Peyer's patch (tissue), 4 donors: ENCODE measurements around the gene HOXC11. TPM values are rescaled to one million over a fixed set of nuclear protein-coding genes. Genes with fewer than 3 reads are reported as not detected.

Experiments used
- DNase-seq, 3 donors: peaks; one replicate each; pipeline ENCODE4 v3.0.0-alpha.2; 2017 to 2019
- H3K27ac ChIP-seq, 4 donors: fragments of 200-600 bp; sonication (generic); one replicate each; pipeline ENCODE4 v1.5.1; 2016 to 2019
- H3K27me3 ChIP-seq, 2 donors: fragments of 200-600 bp; sonication (generic); one replicate each; pipeline ENCODE4 v1.5.1; 2019
- H3K36me3 ChIP-seq, 3 donors: fragments of 200-600 bp; sonication (generic); one replicate each; pipeline ENCODE4 v1.5.1; 2016 to 2019
- H3K4me1 ChIP-seq, 4 donors: fragments of 200-600 bp; sonication (generic); one replicate each; pipeline ENCODE4 v1.5.1; 2016 to 2019
- H3K4me3 ChIP-seq, 4 donors: fragments of 200-600 bp; sonication (generic); 1 replicate in 3 of 4; 2 replicates in 1 of 4; pipeline ENCODE4 v1.5.1; 2016 to 2019; ENCODE audit warnings: mild to moderate bottlenecking in 1 of 4
- H3K9me3 ChIP-seq, 4 donors: fragments of 200-600 bp; sonication (generic); one replicate each; pipeline ENCODE4 v1.5.1; 2016 to 2019; ENCODE audit warnings: mild to moderate bottlenecking in 1 of 4
- CTCF ChIP-seq, 6 experiments: fragments of 450-650 bp in 4 of 6; fragments of 200-600 bp in 2 of 6; sonication (generic) in 1 of 6; IDR thresholded peaks; one replicate each; pipeline ENCODE4 v1.5.1; 2017 to 2019; ENCODE audit warnings: antibody characterized with exemption in 6 of 6, mild to moderate bottlenecking in 3 of 6, moderate library complexity in 1 of 6
- POLR2A ChIP-seq, 2 donors: fragments of 450-650 bp; IDR thresholded peaks; one replicate each; pipeline ENCODE4 v1.5.1; 2017; ENCODE audit warnings: antibody characterized with exemption in 2 of 2, mild to moderate bottlenecking in 2 of 2, moderate library complexity in 2 of 2
- total RNA-seq, 4 donors: library from RNA; depleted of rRNA; stranded (reverse); fragments of >200 nt; gene quantifications; one replicate each; pipeline ENCODE4 v1.1.0, GENCODE V29; 2016

Gene HOXC11
- total RNA-seq, 4 donors from 2014 or later = 0.40 to 0.76 (median 0.70) TPM; not detected in 1

GRCh38 chr12:53955036-53955775, 17.7 kb upstream of the HOXC11 start:
- no peak for DNase-seq
- Histone ChIP-seq H3K4me3 (no peak overlapping the region), H3K9me3 (peaks cover 0 to 10% (median 0%) of the 10 kb centered on the region in 4 donors), H3K36me3 (no peaks in the 10 kb centered on the region), H3K27me3 (peaks cover 0 to 94% of the 10 kb centered on the region in 2 donors), H3K4me1 (peaks cover 0 to 11% (median 2%) of the 10 kb centered on the region in 4 donors), H3K27ac (no peak overlapping the region)
- TF ChIP-seq CTCF (IDR thresholded peaks at IDR 0.05) (no peak), POLR2A (IDR thresholded peaks at IDR 0.05) (no peak)

GRCh38 chr12:53955776-53956250, 17.1 kb upstream of the HOXC11 start:
- Histone ChIP-seq H3K27ac (no peak overlapping the region), H3K36me3 (no peaks in the 10 kb centered on the region), H3K9me3 (peaks cover 0 to 13% (median 0%) of the 10 kb centered on the region in 4 donors), H3K4me1 (peaks cover 0 to 12% (median 2%) of the 10 kb centered on the region in 4 donors), H3K27me3 (peaks cover 0 to 94% of the 10 kb centered on the region in 2 donors), H3K4me3 (no peak overlapping the region)
- TF ChIP-seq CTCF (IDR thresholded peaks at IDR 0.05) (no peak), POLR2A (IDR thresholded peaks at IDR 0.05) (no peak)
- no peak for DNase-seq

GRCh38 chr12:53956251-53956887, 16.6 kb upstream of the HOXC11 start:
- peaks cover 0 to 94% of the 10 kb centered on the region in 2 donors for H3K27me3 ChIP-seq
- no peak overlapping the region for H3K4me3 ChIP-seq
- no peak for TF ChIP-seq POLR2A (IDR thresholded peaks at IDR 0.05)
- TF ChIP-seq CTCF (IDR thresholded peaks at IDR 0.05) = no peak
- peaks cover 0 to 13% (median 0%) of the 10 kb centered on the region in 4 donors for H3K9me3 ChIP-seq
- H3K27ac ChIP-seq = no peak overlapping the region
- H3K36me3 ChIP-seq = no peaks in the 10 kb centered on the region
- no peak for DNase-seq
- peaks cover 0 to 17% (median 2%) of the 10 kb centered on the region in 4 donors for H3K4me1 ChIP-seq

GRCh38 chr12:53956914-53957536, 15.9 kb upstream of the HOXC11 start:
- no peak for TF ChIP-seq CTCF (IDR thresholded peaks at IDR 0.05)
- TF ChIP-seq POLR2A (IDR thresholded peaks at IDR 0.05) = no peak
- Histone ChIP-seq H3K4me1 (peaks cover 0 to 21% (median 2%) of the 10 kb centered on the region in 4 donors), H3K36me3 (no peaks in the 10 kb centered on the region), H3K9me3 (peaks cover 0 to 13% (median 0%) of the 10 kb centered on the region in 4 donors), H3K27ac (no peak overlapping the region), H3K27me3 (peaks cover 0 to 94% of the 10 kb centered on the region in 2 donors), H3K4me3 (no peak overlapping the region)
- no peak for DNase-seq

- Histone ChIP-seq H3K27me3 (peaks cover 0 to 92% of the 10 kb centered on the region in 2 donors), H3K4me3 (no peak overlapping the region), H3K27ac (no peak overlapping the region), H3K4me1 (peaks cover 0 to 21% (median 2%) of the 10 kb centered on the region in 4 donors), H3K9me3 (peaks cover 0 to 6% (median 0%) of the 10 kb centered on the region in 4 donors), H3K36me3 (no peaks in the 10 kb centered on the region)
- no peak for DNase-seq
- no peak for TF ChIP-seq POLR2A (IDR thresholded peaks at IDR 0.05)
- no peak for TF ChIP-seq CTCF (IDR thresholded peaks at IDR 0.05)
Measured at GRCh38 chr12:53958128-53958527, 14.8 kb upstream of the HOXC11 start.
